SK-N-SH treated with all-trans-retinoic acid at 6 μM for 48 hours (cell line): ENCODE measurements around the gene WDR49.

Experiments used
- ATAC-seq: fragments of 200-7000 bp; cut with Tn5 transposase; 3 replicates; pipeline ENCODE4 v1.9.1; 2020; ENCODE audit warnings: mild to moderate bottlenecking, moderate library complexity
- ARNTL ChIP-seq: fragments of 450-650 bp; formaldehyde crosslinking; IDR thresholded peaks from 2 replicates; pipeline ENCODE4 v1.5.0; 2020; ENCODE audit warnings: low read depth, mild to moderate bottlenecking, moderate library complexity, borderline replicate concordance
- BACH2 ChIP-seq: fragments of 250-450 bp; sonication (Bioruptor Pico); IDR thresholded peaks from 2 replicates; pipeline ENCODE4 v1.9.0; 2021; ENCODE audit warnings: mild to moderate bottlenecking, borderline replicate concordance
- CSDC2 ChIP-seq: fragments of 250-450 bp; sonication (Bioruptor Pico); IDR thresholded peaks from 2 replicates; pipeline ENCODE4 v1.5.0; 2020; ENCODE audit warnings: mild to moderate bottlenecking, moderate library complexity
- ESRRG ChIP-seq: fragments of 250-450 bp; sonication (Bioruptor Pico); IDR thresholded peaks from 2 replicates; pipeline ENCODE4 v1.6.1; 2021; ENCODE audit warnings: mild to moderate bottlenecking
- GLIS3 ChIP-seq: fragments of 250-450 bp; sonication (Bioruptor Pico); IDR thresholded peaks from 2 replicates; pipeline ENCODE4 v1.5.0; 2020; ENCODE audit warnings: mild to moderate bottlenecking, moderate library complexity
- ISL1 ChIP-seq: fragments of 250-450 bp; sonication (Bioruptor Pico); IDR thresholded peaks from 2 replicates; pipeline ENCODE4 v2.1.2; 2022; ENCODE audit warnings: mild to moderate bottlenecking, moderate library complexity
- OSR1 ChIP-seq: fragments of 250-450 bp; sonication (Bioruptor Pico); IDR thresholded peaks from 2 replicates; pipeline ENCODE4 v1.8.0; 2022; ENCODE audit warnings: moderate library complexity, mild to moderate bottlenecking, inconsistent platforms
- PPARA ChIP-seq: fragments of 250-450 bp; sonication (Bioruptor Pico); IDR thresholded peaks from 2 replicates; pipeline ENCODE4 v1.5.0; 2020; ENCODE audit warnings: mild to moderate bottlenecking, borderline replicate concordance
- RARB ChIP-seq: fragments of 250-450 bp; sonication (Bioruptor Pico); IDR thresholded peaks from 2 replicates; pipeline ENCODE4 v1.8.0; 2021; ENCODE audit warnings: mild to moderate bottlenecking, moderate library complexity
- SNAI2 ChIP-seq: fragments of 250-450 bp; sonication (Bioruptor Pico); IDR thresholded peaks from 2 replicates; pipeline ENCODE4 v1.5.0; 2020; ENCODE audit warnings: mild to moderate bottlenecking, moderate library complexity
- TCF4 ChIP-seq: fragments of 250-450 bp; sonication (Bioruptor Pico); IDR thresholded peaks from 2 replicates; pipeline ENCODE4 v1.8.0; 2021; ENCODE audit warnings: mild to moderate bottlenecking, moderate library complexity, borderline replicate concordance
- TOX ChIP-seq: fragments of 250-450 bp; sonication (Bioruptor Pico); IDR thresholded peaks from 2 replicates; pipeline ENCODE4 v1.8.0; 2021; ENCODE audit warnings: mild to moderate bottlenecking, moderate library complexity, borderline replicate concordance
- ZC3H10 ChIP-seq: fragments of 250-450 bp; sonication (Bioruptor Pico); IDR thresholded peaks from 2 replicates; pipeline ENCODE4 v1.5.1; 2021; ENCODE audit warnings: mild to moderate bottlenecking, moderate library complexity
- ZFP3 ChIP-seq: fragments of 250-450 bp; sonication (Bioruptor Pico); IDR thresholded peaks from 2 replicates; pipeline ENCODE4 v1.5.0; 2020; ENCODE audit warnings: mild to moderate bottlenecking, moderate library complexity
- ZFP30 ChIP-seq: fragments of 450-650 bp; formaldehyde crosslinking; IDR thresholded peaks from 2 replicates; pipeline ENCODE4 v1.5.0; 2022; ENCODE audit warnings: mild to moderate bottlenecking, moderate library complexity
- ZNF565 ChIP-seq: fragments of 450-650 bp; formaldehyde crosslinking; conservative IDR thresholded peaks from 2 replicates; pipeline ENCODE4 v1.5.0; 2020; ENCODE audit warnings: low read depth, mild to moderate bottlenecking, moderate library complexity
- ZNF70 ChIP-seq: fragments of 450-650 bp; formaldehyde crosslinking; IDR thresholded peaks from 2 replicates; pipeline ENCODE4 v1.5.0; 2020; ENCODE audit warnings: mild to moderate bottlenecking, moderate library complexity
- ZNF8 ChIP-seq: fragments of 450-650 bp; formaldehyde crosslinking; IDR thresholded peaks from 2 replicates; pipeline ENCODE4 v1.5.0; 2020; ENCODE audit warnings: mild to moderate bottlenecking, moderate library complexity
- TF ChIP-seq, protein P1 (sequence below): fragments of 250-450 bp; sonication (Bioruptor Pico); IDR thresholded peaks from 2 replicates; pipeline ENCODE4 v1.5.1; 2021; ENCODE audit warnings: mild to moderate bottlenecking, moderate library complexity
- TF ChIP-seq, protein P2 (sequence below): fragments of 250-450 bp; sonication (Bioruptor Pico); IDR thresholded peaks from 2 replicates; pipeline ENCODE4 v1.8.0; 2021; ENCODE audit warnings: low read depth, mild to moderate bottlenecking, moderate library complexity, borderline replicate concordance
- TF ChIP-seq, protein P3 (sequence below): fragments of 250-450 bp; sonication (Bioruptor Pico); IDR thresholded peaks from 2 replicates; pipeline ENCODE4 v1.5.1; 2020; ENCODE audit warnings: low read depth, mild to moderate bottlenecking, moderate library complexity
- TF ChIP-seq, protein P4 (sequence below): fragments of 250-450 bp; sonication (Bioruptor Pico); IDR thresholded peaks from 2 replicates; pipeline ENCODE4 v1.5.0; 2020; ENCODE audit warnings: mild to moderate bottlenecking, moderate library complexity

WDR49 gene

DNA sequence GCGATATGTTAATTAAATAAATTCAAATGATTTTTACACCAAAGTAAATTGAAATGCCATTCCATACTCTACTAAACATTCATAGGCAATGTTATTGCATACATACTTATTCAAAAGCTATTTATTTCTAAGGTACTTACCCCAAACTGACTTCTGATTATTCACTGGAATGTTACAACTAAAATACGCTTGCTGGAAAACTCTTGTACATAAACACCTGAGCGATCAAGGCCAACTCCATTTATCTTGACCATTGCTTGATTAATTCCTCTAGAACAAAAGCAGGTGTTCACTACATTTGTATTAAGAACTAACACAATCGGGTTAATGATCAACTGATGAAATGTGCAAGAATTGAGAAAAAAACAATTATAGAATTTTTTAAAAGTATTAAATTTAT is 179.9 kb downstream of the WDR49 start, which contains the start of gene SERPINI2:
TSS of gene SERPINI2 (minus strand) at position 180 of the 400 bp plus-strand sequence. CDS start 2,208 bp downstream, outside the sequence.
- ATAC-seq, result no peak
- TF ChIP-seq CSDC2 (CRISPR knock-in tag) (no peak), ZFP30 (CRISPR knock-in tag) (no peak), ZC3H10 (no peak), SNAI2 (CRISPR knock-in tag) (no peak), ESRRG (CRISPR knock-in tag) (no peak), GLIS3 (no peak), ARNTL (CRISPR knock-in tag) (no peak), PPARA (CRISPR knock-in tag) (no peak), ISL1 (CRISPR knock-in tag) (no peak), ZNF70 (CRISPR knock-in tag) (no peak), BACH2 (CRISPR knock-in tag) (no peak), ZFP3 (no peak), TOX (CRISPR knock-in tag) (no peak), ZNF8 (no peak), RARB (CRISPR knock-in tag) (no peak), OSR1 (no peak)
- TF ChIP-seq, protein P1, sequence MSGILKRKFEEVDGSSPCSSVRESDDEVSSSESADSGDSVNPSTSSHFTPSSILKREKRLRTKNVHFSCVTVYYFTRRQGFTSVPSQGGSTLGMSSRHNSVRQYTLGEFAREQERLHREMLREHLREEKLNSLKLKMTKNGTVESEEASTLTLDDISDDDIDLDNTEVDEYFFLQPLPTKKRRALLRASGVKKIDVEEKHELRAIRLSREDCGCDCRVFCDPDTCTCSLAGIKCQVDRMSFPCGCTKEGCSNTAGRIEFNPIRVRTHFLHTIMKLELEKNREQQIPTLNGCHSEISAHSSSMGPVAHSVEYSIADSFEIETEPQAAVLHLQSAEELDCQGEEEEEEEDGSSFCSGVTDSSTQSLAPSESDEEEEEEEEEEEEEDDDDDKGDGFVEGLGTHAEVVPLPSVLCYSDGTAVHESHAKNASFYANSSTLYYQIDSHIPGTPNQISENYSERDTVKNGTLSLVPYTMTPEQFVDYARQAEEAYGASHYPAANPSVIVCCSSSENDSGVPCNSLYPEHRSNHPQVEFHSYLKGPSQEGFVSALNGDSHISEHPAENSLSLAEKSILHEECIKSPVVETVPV, result no peak
- TF ChIP-seq, protein P2, sequence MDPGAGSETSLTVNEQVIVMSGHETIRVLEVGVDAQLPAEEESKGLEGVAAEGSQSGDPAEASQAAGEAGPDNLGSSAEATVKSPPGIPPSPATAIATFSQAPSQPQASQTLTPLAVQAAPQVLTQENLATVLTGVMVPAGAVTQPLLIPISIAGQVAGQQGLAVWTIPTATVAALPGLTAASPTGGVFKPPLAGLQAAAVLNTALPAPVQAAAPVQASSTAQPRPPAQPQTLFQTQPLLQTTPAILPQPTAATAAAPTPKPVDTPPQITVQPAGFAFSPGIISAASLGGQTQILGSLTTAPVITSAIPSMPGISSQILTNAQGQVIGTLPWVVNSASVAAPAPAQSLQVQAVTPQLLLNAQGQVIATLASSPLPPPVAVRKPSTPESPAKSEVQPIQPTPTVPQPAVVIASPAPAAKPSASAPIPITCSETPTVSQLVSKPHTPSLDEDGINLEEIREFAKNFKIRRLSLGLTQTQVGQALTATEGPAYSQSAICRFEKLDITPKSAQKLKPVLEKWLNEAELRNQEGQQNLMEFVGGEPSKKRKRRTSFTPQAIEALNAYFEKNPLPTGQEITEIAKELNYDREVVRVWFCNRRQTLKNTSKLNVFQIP, result no peak

DNA sequence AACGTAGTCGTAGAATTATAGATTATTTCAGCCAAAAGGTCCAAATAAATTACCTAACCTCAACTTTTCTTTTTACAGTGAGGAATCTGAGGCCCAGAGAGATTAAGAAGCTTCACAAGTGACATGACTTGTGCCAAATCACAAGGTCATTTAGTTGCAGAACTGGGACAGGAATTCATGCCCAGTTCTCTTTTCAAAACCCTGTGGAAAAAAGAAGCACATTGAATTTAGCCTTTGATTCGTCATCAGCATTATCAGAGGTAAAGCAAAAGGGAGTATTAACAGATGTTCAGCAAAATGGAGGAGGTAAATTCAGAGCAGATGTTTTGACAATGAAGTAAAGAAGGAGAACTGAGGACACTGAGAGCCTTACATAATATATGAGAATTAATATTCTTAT is 184.4 kb downstream of the WDR49 start:
- TF ChIP-seq, protein P3, sequence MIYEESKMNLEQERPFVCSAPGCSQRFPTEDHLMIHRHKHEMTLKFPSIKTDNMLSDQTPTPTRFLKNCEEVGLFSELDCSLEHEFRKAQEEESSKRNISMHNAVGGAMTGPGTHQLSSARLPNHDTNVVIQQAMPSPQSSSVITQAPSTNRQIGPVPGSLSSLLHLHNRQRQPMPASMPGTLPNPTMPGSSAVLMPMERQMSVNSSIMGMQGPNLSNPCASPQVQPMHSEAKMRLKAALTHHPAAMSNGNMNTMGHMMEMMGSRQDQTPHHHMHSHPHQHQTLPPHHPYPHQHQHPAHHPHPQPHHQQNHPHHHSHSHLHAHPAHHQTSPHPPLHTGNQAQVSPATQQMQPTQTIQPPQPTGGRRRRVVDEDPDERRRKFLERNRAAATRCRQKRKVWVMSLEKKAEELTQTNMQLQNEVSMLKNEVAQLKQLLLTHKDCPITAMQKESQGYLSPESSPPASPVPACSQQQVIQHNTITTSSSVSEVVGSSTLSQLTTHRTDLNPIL (CRISPR knock-in tag), result no peak
- TF ChIP-seq ZNF565 (no peak), TCF4 (CRISPR knock-in tag) (no peak), CSDC2 (CRISPR knock-in tag) (no peak), BACH2 (CRISPR knock-in tag) (no peak), ZFP3 (no peak), OSR1 (no peak), ARNTL (CRISPR knock-in tag) (no peak), RARB (CRISPR knock-in tag) (no peak), GLIS3 (no peak), ISL1 (CRISPR knock-in tag) (no peak), ZNF70 (CRISPR knock-in tag) (no peak), ZFP30 (CRISPR knock-in tag) (no peak), ESRRG (CRISPR knock-in tag) (no peak), ZNF8 (no peak), SNAI2 (CRISPR knock-in tag) (no peak), TOX (CRISPR knock-in tag) (no peak)
- TF ChIP-seq, protein P1, result no peak
- TF ChIP-seq, protein P4, sequence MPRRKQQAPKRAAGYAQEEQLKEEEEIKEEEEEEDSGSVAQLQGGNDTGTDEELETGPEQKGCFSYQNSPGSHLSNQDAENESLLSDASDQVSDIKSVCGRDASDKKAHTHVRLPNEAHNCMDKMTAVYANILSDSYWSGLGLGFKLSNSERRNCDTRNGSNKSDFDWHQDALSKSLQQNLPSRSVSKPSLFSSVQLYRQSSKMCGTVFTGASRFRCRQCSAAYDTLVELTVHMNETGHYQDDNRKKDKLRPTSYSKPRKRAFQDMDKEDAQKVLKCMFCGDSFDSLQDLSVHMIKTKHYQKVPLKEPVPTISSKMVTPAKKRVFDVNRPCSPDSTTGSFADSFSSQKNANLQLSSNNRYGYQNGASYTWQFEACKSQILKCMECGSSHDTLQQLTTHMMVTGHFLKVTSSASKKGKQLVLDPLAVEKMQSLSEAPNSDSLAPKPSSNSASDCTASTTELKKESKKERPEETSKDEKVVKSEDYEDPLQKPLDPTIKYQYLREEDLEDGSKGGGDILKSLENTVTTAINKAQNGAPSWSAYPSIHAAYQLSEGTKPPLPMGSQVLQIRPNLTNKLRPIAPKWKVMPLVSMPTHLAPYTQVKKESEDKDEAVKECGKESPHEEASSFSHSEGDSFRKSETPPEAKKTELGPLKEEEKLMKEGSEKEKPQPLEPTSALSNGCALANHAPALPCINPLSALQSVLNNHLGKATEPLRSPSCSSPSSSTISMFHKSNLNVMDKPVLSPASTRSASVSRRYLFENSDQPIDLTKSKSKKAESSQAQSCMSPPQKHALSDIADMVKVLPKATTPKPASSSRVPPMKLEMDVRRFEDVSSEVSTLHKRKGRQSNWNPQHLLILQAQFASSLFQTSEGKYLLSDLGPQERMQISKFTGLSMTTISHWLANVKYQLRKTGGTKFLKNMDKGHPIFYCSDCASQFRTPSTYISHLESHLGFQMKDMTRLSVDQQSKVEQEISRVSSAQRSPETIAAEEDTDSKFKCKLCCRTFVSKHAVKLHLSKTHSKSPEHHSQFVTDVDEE (CRISPR knock-in tag), result no peak
- ATAC-seq, result no peak
